ENCODE data around the gene ACOXL. TPM values are rescaled to one million over a fixed set of nuclear protein-coding genes. Genes with fewer than 3 reads are reported as not detected.

The ACOXL gene
- total RNA-seq, 1 donor from 2014 or later = 0.20 TPM

DNA sequence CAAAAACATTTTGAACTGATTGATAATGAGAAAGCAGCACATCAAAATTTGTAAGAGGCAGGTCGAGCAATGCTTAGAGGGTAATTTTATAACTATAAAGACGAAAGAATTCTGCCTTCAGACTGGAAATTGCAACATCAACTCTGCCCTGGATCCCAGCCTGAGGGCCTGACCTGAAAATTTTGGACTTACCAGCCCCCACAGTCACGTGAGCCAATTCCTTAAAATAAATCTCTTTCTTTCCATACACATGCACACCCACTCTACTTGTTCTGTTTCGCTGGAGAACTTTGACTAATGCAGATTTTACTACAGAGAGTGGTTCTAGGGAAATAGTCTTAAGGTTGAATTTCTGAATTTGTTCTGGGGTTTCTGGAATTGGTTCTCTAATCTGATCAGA lies 14.6 kb upstream of the ACOXL start:
- Mint-ChIP-seq H3K27me3 (peaks cover 34% of the 10 kb centered on the region), H3K4me3 (no peak overlapping the region), H3K27ac (no peak overlapping the region), H3K4me1 (no peaks in the 10 kb centered on the region), H3K36me3 (ENCODE audit: low read depth) (no peaks in the 10 kb centered on the region), H3K9me3 (no peaks in the 10 kb centered on the region)
- TF ChIP-seq, protein P1, sequence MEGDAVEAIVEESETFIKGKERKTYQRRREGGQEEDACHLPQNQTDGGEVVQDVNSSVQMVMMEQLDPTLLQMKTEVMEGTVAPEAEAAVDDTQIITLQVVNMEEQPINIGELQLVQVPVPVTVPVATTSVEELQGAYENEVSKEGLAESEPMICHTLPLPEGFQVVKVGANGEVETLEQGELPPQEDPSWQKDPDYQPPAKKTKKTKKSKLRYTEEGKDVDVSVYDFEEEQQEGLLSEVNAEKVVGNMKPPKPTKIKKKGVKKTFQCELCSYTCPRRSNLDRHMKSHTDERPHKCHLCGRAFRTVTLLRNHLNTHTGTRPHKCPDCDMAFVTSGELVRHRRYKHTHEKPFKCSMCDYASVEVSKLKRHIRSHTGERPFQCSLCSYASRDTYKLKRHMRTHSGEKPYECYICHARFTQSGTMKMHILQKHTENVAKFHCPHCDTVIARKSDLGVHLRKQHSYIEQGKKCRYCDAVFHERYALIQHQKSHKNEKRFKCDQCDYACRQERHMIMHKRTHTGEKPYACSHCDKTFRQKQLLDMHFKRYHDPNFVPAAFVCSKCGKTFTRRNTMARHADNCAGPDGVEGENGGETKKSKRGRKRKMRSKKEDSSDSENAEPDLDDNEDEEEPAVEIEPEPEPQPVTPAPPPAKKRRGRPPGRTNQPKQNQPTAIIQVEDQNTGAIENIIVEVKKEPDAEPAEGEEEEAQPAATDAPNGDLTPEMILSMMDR (IDR thresholded peaks at IDR 0.05) = no peak
- CTCF ChIA-PET = no interaction called here
- intact Hi-C loops (cut with micrococcal nuclease) = no loop called here
- POLR2A ChIA-PET = no interaction called here
- DNase-seq (no peak), ATAC-seq (ENCODE audit: low read depth) (no peak)

DNA sequence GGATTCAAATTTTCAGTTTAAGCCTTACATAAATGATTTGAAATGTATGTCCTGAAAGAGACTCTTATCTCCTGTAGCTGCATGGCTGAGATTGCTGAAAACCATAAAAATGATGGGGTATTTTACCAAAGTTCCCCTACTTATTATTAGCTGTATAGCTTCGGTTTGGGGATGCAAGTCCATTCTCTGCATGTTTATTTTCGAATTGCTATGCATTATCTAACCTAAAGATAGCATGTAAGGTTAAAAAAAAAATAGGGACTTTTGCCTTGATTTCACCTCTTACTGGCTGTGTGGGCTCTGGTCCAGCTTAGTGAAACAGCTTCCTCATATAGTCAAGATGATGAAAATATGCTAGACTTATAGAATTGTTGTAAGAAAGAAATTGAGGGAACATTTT lies 14.0 kb upstream of the ACOXL start:
- ChIA-PET POLR2A (no interaction called here), CTCF (no interaction called here)
- TF ChIP-seq, protein P1 (IDR thresholded peaks at IDR 0.05) = no peak
- ATAC-seq (ENCODE audit: low read depth) (no peak), DNase-seq (no peak)
- Mint-ChIP-seq H3K4me3 (no peak overlapping the region), H3K9me3 (no peaks in the 10 kb centered on the region), H3K27me3 (peaks cover 35% of the 10 kb centered on the region), H3K27ac (no peak overlapping the region), H3K36me3 (ENCODE audit: low read depth) (no peaks in the 10 kb centered on the region), H3K4me1 (no peaks in the 10 kb centered on the region)
- intact Hi-C loops (cut with micrococcal nuclease) = no loop called here

DNA sequence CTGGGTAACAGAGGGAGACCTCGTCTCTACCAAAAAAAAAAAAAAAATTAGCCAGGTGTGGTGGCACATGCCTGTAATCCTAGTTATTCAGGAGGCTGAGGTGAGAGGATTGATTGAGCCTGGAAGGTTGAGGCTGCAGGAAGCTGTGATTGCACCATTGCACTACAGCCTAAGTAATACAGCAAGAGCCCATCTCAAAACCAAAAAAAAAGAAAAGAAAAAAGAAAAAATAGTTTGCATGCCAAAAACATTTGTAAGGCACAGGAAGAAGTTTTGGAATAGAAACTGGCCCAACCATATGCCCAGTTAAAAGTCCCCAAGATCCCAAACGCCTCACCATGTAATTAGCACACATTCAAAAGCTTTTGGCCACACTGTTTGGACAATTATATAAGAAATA lies 13.4 kb upstream of the ACOXL start:
- no peak for ATAC-seq (ENCODE audit: low read depth)
- Mint-ChIP-seq H3K9me3 (no peaks in the 10 kb centered on the region), H3K27me3 (peaks cover 37% of the 10 kb centered on the region), H3K4me1 (no peaks in the 10 kb centered on the region), H3K36me3 (ENCODE audit: low read depth) (no peaks in the 10 kb centered on the region), H3K27ac (no peak overlapping the region), H3K4me3 (no peak overlapping the region)
- POLR2A ChIA-PET = interaction anchor here (0.6 kb wide), 1 partner anchor 425 kb away, joined by 3 read pairs; no protein-coding TSS in a partner anchor
- intact Hi-C loops (cut with micrococcal nuclease) = no loop called here
- DNase-seq = no peak
- TF ChIP-seq, protein P1 (IDR thresholded peaks at IDR 0.05) = no peak
- CTCF ChIA-PET = no interaction called here

DNA sequence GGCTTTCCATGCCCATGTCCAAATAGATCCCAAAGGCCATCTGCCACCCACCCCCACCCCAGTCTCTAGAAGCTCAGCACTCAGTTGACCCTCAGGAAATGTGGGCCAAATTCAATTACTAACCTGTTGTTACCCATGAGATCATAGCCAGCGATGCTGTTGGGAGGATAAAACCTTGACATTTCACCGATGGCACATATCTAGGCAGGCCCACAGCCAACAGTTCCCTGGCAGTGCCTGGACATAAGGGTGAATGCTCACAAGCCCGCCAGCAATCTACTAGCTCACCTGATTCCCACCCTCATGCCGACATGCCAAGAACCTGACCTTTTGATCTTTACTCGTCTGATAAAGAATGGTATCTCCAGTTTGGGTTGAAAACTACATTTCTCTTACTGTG lies 11.8 kb upstream of the ACOXL start:
- Mint-ChIP-seq H3K9me3 (no peaks in the 10 kb centered on the region), H3K4me3 (no peak overlapping the region), H3K27ac (no peak overlapping the region), H3K36me3 (ENCODE audit: low read depth) (no peaks in the 10 kb centered on the region), H3K27me3 (peaks cover 34% of the 10 kb centered on the region), H3K4me1 (no peaks in the 10 kb centered on the region)
- DNase-seq (no peak), ATAC-seq (ENCODE audit: low read depth) (no peak)
- TF ChIP-seq, protein P1 (IDR thresholded peaks at IDR 0.05) = no peak
- CTCF ChIA-PET = no interaction called here
- intact Hi-C loops (cut with micrococcal nuclease) = no loop called here
- POLR2A ChIA-PET = no interaction called here

DNA sequence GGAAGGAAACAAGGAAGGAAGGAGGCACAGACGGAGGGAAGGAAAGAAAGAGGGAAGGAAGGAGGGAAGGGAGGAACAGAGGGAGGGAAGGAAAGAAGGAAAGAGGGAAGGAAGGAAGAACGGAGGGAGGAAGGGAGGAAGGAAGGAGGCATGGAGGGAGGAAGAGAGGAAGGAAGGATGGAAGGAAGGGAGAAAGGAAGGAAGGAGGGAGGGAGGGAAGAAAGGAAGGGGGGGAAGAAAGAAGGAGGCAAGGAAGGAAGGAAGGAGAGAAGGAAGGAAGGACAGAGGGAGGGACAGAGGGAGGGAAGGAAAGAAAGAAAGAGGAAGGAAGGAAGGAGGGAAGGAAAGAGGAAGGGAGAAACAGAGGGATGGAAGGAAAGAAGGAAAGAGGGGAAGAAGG lies 7.6 kb upstream of the ACOXL start:
- ATAC-seq (ENCODE audit: low read depth) (no peak), DNase-seq (no peak)
- POLR2A ChIA-PET = no interaction called here
- no peak overlapping the region for H3K27ac Mint-ChIP-seq
- H3K27me3 Mint-ChIP-seq = peaks cover 22% of the 10 kb centered on the region
- H3K9me3 Mint-ChIP-seq = no peaks in the 10 kb centered on the region
- H3K4me3 Mint-ChIP-seq = no peak overlapping the region
- intact Hi-C loops (cut with micrococcal nuclease) = no loop called here
- CTCF ChIA-PET = no interaction called here
- TF ChIP-seq, protein P1 (IDR thresholded peaks at IDR 0.05) = no peak
- no peaks in the 10 kb centered on the region for H3K36me3 Mint-ChIP-seq (ENCODE audit: low read depth)
- no peaks in the 10 kb centered on the region for H3K4me1 Mint-ChIP-seq
